ENCODE data around the gene HTRA1.

GRCh38 chr10:122510736-122511135 is 49.4 kb downstream of the HTRA1 start:
- TF ChIP-seq CTCF (conservative IDR thresholded peaks at IDR 0.05; ENCODE audit: low read depth, low read length) (no peak), EZH2phosphoT487 (IDR thresholded peaks at IDR 0.05; ENCODE audit: borderline replicate concordance, low read length) (no peak), EZH2 (IDR thresholded peaks at IDR 0.05; ENCODE audit: low read length, unreplicated experiment) (no peak)
